ENCODE results near the gene GMDS.

GRCh38 chr6:1827984-1828793 is 417.2 kb downstream of the GMDS start:
- TF ChIP-seq CTCF (conservative IDR thresholded peaks at IDR 0.05 in 1 of 2, IDR thresholded peaks at IDR 0.05 in 1 of 2; ENCODE audit: extremely low read depth in 1 of 2, insufficient read depth in 1 of 2, low read depth in 1 of 2, low read length in 2 of 2) = no peak
- TF ChIP-seq EZH2 (IDR thresholded peaks at IDR 0.05; ENCODE audit: borderline replicate concordance, low read length) = no peak
